ENCODE results near the gene GSK3B. TPM values are rescaled to one million over a fixed set of nuclear protein-coding genes. Genes with fewer than 3 reads are reported as not detected.
A peak's percentile ranks its signal among the peaks of the same experiment; 100 is the strongest.

GSK3B gene
- polyA plus RNA-seq, 3 donors = 38.5 to 51.5 (median 48.6) TPM

DNA sequence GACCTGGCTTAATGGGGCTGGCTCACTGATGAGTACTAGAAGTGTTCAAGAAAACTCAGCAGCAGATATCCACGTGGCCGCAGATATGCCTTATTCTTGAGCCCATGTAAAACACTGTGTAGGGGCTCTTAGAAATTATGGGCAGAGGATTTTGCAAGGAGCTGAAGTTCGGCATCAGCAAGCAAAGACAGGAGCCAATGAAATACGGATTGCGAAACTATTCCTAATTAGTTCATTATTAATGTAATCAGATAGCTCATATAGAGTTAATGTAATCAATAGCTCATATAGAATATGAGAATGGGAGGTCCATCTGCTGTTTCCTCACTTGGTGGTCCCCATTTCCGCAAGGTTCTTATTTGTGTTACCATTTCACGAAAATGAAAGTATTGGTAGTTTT, 9.0 kb upstream of the GSK3B start:
- no peak for DNase-seq (ENCODE audit: extremely low read depth in 1 of 11, low read depth in 9 of 11, low spot score in 4 of 11)

DNA sequence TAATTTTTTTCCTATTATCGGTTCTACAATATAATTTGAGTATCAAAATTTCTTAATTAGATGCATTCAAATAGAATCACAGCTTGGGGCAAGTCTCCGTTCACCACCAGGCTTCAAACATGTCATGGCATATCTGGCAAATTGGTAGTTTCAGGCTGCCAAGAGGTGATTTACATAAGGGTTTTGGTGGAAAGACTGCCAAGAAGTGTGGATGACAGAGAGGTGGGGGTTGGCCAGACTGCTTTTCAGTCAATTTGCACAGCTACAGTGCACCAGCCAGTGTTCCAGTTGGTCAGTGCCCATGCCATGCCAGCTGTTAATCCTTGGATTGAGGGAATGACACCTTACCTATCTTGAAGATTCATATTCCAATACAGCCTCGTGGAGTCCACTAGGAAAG, 8.4 kb upstream of the GSK3B start:
- DNase-seq (ENCODE audit: extremely low read depth in 1 of 11, low read depth in 9 of 11, low spot score in 4 of 11) = no peak

DNA sequence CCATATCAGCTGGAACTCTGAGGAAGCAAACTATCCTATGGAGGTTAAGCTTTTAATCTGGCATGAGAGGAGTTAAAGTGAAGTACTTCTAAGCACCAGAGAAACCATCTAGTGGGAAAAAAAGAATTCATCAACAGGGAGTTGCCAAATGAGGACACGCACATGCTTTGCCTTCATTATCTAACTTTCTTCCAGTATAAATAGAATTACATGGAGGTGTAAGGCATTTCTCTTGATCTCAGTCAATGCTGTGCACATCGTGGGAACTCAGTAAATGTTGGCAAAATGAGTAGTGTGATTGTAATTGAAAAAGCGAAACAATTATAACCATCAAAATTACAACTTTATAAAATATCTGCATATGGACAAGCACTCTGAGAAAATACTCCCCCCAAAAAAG, 8.0 kb upstream of the GSK3B start:
- no peak for DNase-seq (ENCODE audit: extremely low read depth in 1 of 11, low read depth in 9 of 11, low spot score in 4 of 11)

GRCh38 chr3:120101624-120102023, 7.4 kb upstream of the GSK3B start:
- no peak for DNase-seq (ENCODE audit: extremely low read depth in 1 of 11, low read depth in 9 of 11, low spot score in 4 of 11)

DNA sequence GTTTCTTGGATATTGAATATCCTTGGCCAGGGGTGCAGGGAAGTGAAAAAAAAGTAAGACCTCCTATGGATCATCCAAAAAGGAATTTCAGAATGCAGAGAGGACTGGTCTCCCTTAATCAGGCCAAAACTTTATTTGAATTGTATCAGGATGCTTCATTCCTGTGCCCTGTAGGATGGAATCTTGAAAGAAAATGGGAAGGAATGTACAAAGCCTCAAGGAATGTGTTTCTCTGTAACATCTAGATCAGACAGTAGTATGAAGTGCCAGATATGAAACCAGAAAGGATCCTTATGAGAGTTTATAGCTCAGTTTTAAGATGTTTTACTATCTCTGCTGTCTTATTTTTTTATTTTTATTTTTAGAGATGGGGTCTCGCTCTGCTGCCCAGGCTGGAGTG, 6.5 kb upstream of the GSK3B start:
- DNase-seq (ENCODE audit: extremely low read depth in 1 of 11, low read depth in 9 of 11, low spot score in 4 of 11) = no peak

- no peak for DNase-seq (ENCODE audit: extremely low read depth in 1 of 11, low read depth in 9 of 11, low spot score in 4 of 11)
These were observed 4.5 kb upstream of the GSK3B start for GRCh38 chr3:120098710-120099109.

- DNase-seq (ENCODE audit: extremely low read depth in 1 of 11, low read depth in 9 of 11, low spot score in 4 of 11) = peak in 2 of 11 donors; percentile 10 to 19
These were observed 1.8 kb upstream of the GSK3B start for GRCh38 chr3:120095979-120096426.

- peak; percentile 77 to 91 (median 87) for DNase-seq (ENCODE audit: extremely low read depth in 1 of 11, low read depth in 9 of 11, low spot score in 4 of 11)
These were observed 1.2 kb upstream of the GSK3B start for GRCh38 chr3:120095226-120095978.

DNA sequence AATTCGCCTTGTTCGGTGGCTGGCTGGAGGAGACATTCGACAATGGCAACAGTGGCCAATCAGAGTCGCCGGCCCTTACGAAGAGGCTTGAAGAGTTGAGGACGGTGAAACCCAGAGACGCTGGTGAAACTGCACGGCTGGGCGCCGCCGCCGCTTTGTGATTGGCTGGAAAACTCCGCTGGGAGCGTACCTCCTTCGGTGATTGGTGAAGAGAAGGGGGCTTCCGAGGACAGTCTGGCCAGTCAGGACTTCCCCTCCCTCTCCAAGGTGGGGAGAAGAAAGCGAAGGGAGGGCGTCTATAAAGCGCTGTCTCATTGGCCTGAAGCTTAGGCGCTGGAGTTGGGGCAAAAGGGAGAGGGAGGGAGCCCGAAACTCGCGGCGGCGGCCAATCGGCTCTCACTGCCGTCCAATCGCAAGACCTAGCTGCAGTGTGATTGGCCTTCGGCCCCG, 554 bp upstream of the GSK3B start:
- DNase-seq (ENCODE audit: extremely low read depth in 1 of 11, low read depth in 9 of 11, low spot score in 4 of 11) = peak in 10 of 11 donors; percentile 99 to 100 (median 100)

- DNase-seq (ENCODE audit: extremely low read depth in 1 of 11, low read depth in 9 of 11, low spot score in 4 of 11) = peak; percentile 75 to 90 (median 82)
These were observed 932 bp downstream of the GSK3B start for GRCh38 chr3:120093119-120093910.

- peak in 1 of 11 donors; percentile 23 for DNase-seq (ENCODE audit: extremely low read depth in 1 of 11, low read depth in 9 of 11, low spot score in 4 of 11)
These were observed 1.8 kb downstream of the GSK3B start for GRCh38 chr3:120092474-120092873.

- no peak for DNase-seq (ENCODE audit: extremely low read depth in 1 of 11, low read depth in 9 of 11, low spot score in 4 of 11)
These were observed 3.8 kb downstream of the GSK3B start for GRCh38 chr3:120090422-120090821.

GRCh38 chr3:120089089-120089488, 5.2 kb downstream of the GSK3B start:
- DNase-seq (ENCODE audit: extremely low read depth in 1 of 11, low read depth in 9 of 11, low spot score in 4 of 11) = no peak

GRCh38 chr3:120088622-120089021, 5.6 kb downstream of the GSK3B start:
- DNase-seq (ENCODE audit: extremely low read depth in 1 of 11, low read depth in 9 of 11, low spot score in 4 of 11) = no peak

DNA sequence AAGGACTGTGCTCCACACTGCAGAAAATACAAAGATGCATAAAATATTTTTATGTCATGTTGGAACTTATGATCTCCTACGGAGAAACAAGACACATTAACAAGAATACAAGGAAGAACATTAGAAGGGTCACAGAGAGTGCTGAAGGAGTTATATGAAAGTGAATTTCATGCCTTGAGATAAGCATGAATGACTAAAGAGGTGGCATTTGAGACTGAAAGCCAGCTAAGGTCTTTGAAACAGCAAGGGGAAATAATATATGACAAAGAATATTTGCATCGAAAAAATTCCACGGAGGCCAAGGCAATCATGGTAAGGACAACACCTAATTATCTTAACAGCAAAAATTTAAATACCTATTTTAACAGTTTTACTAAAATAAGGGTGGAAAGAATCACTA, 12.5 kb downstream of the GSK3B start:
- DNase-seq (ENCODE audit: extremely low read depth in 1 of 11, low read depth in 9 of 11, low spot score in 4 of 11) = no peak

DNA sequence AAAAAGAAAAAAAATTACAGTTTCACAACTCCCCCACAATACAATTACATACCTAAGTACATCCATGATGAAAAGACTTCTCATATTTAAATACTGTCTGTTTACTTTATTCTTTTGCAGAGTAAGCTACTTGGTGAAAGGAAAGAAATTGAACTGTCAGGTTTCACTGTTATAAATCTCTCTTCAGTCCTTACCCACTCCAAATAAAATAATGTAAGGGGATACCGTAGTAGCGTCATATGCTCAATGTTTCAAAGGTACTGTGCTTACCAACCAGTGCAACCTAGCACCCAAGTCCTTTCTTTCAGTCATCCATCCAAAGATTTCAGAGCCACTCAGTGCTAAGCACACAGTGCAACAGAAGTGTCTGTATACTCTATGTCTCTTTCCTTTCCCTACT, 13.4 kb downstream of the GSK3B start:
- DNase-seq (ENCODE audit: extremely low read depth in 1 of 11, low read depth in 9 of 11, low spot score in 4 of 11) = no peak

DNA sequence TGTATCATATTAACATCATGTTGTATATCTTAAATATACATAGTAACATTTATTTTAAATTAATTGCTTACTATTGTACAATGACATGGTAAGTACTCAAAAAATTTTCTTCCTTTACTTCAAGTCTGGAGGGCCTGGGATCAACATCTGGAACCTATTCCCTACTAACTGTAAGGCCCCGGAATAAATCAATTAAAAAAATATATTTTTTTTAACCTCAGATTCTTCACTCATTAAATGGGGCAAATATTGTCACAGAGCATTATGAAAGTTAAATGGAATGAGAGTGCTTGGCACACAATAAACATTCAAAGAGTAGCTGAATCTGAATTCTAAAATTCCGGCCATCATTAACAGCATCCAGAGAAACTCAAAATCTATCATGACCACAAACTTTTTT, 16.5 kb downstream of the GSK3B start:
- no peak for DNase-seq (ENCODE audit: extremely low read depth in 1 of 11, low read depth in 9 of 11, low spot score in 4 of 11)

DNA sequence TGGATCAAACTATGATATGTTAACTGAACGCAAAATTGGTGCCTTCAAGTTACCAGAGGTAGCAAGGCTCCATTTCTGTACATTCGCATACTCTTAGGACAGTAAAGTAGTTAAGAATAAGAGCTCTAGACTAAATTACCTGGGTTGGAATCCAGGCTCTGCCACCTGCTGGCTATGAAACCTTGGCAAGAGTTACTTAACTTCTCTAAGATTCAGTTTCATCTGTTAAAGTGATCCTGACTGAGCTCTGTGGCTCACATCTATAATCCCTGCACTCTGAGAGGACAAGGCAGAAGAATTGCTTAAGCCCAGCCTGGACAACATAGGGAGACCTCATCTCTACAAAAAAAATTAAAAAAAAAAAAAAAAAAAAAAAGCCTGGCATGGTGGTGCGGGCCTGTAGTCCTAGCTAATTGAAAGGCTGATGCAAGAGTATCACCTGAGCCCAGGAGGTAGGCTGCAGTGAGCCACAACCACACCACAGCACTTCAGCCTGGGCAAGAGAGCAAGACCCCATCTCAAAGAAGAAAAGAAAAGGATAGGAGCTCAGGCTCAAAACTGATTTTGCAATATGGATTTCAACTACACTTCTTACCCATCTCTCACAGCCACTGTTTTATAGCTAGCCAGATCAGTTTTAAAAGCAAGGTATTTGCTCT, 21.3 kb downstream of the GSK3B start:
- DNase-seq (ENCODE audit: extremely low read depth in 1 of 11, low read depth in 9 of 11, low spot score in 4 of 11) = no peak

DNA sequence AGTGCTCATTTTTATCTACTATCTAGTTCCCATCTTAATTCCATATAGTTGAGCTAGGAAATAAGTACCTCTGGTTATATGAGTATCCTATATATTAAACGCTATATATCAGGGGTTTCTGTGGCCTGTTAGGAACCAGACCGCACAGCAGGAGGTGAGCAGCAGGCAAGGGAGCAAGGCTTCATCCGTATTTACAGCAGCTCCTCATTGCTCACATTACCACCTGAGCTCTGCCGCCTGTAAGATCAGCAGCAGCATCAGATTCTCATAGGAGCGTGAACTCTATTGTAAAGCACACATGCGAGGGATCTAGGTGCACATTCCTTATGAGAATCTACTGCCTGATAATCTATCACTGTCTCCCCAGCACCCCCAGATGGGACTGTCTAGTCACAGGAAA, 23.0 kb downstream of the GSK3B start:
- DNase-seq (ENCODE audit: extremely low read depth in 1 of 11, low read depth in 9 of 11, low spot score in 4 of 11) = no peak
